Adipose tissue (tissue), 3 donors: ENCODE results near the gene PLGRKT. TPM values are rescaled to one million over a fixed set of nuclear protein-coding genes. Genes with fewer than 3 reads are reported as not detected.
"Not testable (repeated sequence)": the region's sequence is repeated elsewhere in the genome, so short reads cannot be mapped to it uniquely, and the experiment has no call there.

Experiments used
- H3K27ac ChIP-seq: one replicate; pipeline ENCODE4 v1.5.1; 2013; ENCODE audit warnings: low read depth, low read length
- WGBS, 3 donors: extraction: QIAGEN DNeasy Blood & Tissue Kit; methylation state at CpG; one replicate each; pipeline ENCODE4 v1.1.7; 2013; 5-methylcytosine and 5-hydroxymethylcytosine counted together
- polyA plus RNA-seq, 3 donors: library from polyadenylated mRNA; stranded (reverse); fragments of 200-250 nt; gene quantifications; one replicate each; pipeline ENCODE4 v1.2.3, GENCODE V29; 2013
- donor health status: healthy with polysubstance abuse.
- donor health status: Bipolar disorder and iron deficiency.
- donor health status: healthy.

PLGRKT gene
- polyA plus RNA-seq, 3 donors: 8.4 to 20.2 (median 12.4) TPM

GRCh38 chr9:5455181-5455580 is 17.5 kb upstream of the PLGRKT start:
- 62 to 69% (median 65%) methylated on average over 2 of the region's 2 CpGs for WGBS, 3 donors
- H3K27ac ChIP-seq: no peak overlapping the region

DNA sequence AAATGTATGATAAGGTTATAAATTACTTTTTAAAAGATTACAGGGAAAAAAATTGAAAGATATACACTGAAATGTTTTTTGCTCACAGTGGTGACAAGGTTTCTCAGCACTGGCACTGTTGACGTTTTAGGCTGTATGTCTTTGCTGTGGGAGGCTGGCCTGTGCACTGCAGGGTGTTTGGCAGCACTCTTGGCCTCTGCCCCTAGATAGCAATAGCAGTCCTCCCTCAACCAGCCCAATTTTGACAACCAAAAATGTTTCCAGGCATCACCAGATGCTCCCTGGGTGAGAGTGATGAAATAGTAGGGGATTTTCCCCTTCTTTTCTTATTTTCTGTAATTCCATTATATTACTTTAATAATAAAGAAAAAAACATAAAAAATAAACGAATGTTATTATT is 15.9 kb upstream of the PLGRKT start:
- WGBS, 3 donors: 44 to 73% (median 61%) methylated on average over 2 of the region's 2 CpGs
- no peak overlapping the region for H3K27ac ChIP-seq

- no peak overlapping the region for H3K27ac ChIP-seq
- 81 to 89% (median 83%) methylated on average over 2 of the region's 2 CpGs for WGBS, 3 donors
These were observed 15.3 kb upstream of the PLGRKT start for GRCh38 chr9:5453004-5453403.

GRCh38 chr9:5452286-5452609 is 14.5 kb upstream of the PLGRKT start:
- 74 to 85% (median 76%) methylated on average over 1 of the region's 1 CpG for WGBS, 3 donors

DNA sequence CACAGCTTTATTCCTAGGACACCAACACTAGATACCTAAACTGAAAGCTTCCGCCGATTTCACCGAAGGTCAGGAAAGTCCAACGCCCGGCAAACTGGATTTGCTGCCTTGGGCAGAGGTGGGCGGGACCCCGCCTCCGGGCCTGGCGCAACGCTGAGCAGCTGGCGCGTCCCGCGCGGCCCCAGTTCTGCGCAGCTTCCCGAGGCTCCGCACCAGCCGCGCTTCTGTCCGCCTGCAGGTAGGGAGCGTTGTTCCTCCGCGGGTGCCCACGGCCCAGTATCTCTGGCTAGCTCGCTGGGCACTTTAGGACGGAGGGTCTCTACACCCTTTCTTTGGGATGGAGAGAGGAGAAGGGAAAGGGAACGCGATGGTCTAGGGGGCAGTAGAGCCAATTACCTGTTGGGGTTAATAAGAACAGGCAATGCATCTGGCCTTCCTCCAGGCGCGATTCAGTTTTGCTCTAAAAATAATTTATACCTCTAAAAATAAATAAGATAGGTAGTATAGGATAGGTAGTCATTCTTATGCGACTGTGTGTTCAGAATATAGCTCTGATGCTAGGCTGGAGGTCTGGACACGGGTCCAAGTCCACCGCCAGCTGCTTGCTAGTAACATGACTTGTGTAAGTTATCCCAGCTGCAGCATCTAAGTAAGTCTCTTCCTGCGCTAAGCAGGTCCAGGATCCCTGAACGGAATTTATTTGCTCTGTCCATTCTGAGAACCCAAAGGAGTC is 12.8 kb upstream of the PLGRKT start, which contains the start of gene CD274:
TSS of gene CD274 (plus strand) at position 184 of the 733 bp plus-strand sequence. CDS start 5,572 bp downstream, outside the sequence.
- H3K27ac ChIP-seq: no peak within 1 kb of the TSS
- 3 to 5% (median 4%) methylated on average over 36 of the region's 36 CpGs for WGBS, 3 donors

More at GRCh38 chr9:5452286-5452609, 14.5 kb upstream of the PLGRKT start:
- no peak overlapping the region for H3K27ac ChIP-seq

DNA sequence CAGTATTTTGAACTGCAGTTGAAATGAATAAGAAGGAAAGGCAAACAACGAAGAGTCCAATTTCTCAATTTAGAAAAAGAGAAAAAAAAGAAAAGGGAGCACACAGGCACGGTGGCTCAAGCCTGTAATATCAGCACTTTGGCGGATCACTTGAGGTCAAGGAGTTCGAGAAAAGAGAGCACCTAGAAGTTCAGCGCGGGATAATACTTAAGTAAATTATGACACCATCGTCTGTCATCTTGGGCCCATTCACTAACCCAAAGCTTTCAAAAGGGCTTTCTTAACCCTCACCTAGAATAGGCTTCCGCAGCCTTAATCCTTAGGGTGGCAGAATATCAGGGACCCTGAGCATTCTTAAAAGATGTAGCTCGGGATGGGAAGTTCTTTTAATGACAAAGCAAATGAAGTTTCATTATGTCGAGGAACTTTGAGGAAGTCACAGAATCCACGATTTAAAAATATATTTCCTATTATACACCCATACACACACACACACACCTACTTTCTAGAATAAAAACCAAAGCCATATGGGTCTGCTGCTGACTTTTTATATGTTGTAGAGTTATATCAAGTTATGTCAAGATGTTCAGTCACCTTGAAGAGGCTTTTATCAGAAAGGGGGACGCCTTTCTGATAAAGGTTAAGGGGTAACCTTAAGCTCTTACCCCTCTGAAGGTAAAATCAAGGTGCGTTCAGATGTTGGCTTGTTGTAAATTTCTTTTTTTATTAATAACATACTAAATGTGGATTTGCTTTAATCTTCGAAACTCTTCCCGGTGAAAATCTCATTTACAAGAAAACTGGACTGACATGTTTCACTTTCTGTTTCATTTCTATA is 12.0 kb upstream of the PLGRKT start:
- H3K27ac ChIP-seq: no peak overlapping the region
- 40 to 43% (median 43%) methylated on average over 15 of the region's 15 CpGs for WGBS, 3 donors

- 62 to 89% (median 89%) methylated on average over 5 of the region's 5 CpGs for WGBS, 3 donors
- no peak overlapping the region for H3K27ac ChIP-seq
These were observed 11.0 kb upstream of the PLGRKT start for GRCh38 chr9:5448461-5449435.

- 79 to 91% (median 90%) methylated on average over 2 of the region's 2 CpGs for WGBS, 3 donors
- no peak overlapping the region for H3K27ac ChIP-seq
These were observed 10.3 kb upstream of the PLGRKT start for GRCh38 chr9:5448016-5448415.

DNA sequence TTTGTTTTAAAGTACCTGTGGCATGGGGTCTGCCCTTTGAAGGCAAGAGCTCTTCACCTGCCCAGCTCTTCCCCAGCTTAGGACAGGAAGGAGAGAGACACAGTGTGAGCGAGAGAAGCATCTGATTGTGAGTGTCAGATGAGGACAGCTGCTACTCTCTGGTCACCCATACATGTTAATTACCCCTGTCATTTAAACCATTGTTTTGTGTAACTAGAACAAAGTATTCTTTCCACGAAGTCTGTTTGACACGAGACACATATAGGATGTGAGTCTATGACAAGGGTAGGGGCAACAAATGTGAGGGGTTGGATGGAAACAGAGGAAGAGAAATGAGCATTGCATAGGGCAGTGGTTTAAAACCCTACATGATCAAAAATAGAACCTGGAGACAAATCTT is 9.6 kb upstream of the PLGRKT start:
- WGBS, 3 donors: 82 to 91% (median 87%) methylated on average over 3 of the region's 3 CpGs
- no peak overlapping the region for H3K27ac ChIP-seq

GRCh38 chr9:5446451-5447236 is 8.9 kb upstream of the PLGRKT start:
- 76 to 87% (median 83%) methylated on average over 3 of the region's 3 CpGs for WGBS, 3 donors
- no peak overlapping the region for H3K27ac ChIP-seq

- H3K27ac ChIP-seq: no peak overlapping the region
These were observed 8.2 kb upstream of the PLGRKT start for GRCh38 chr9:5445886-5446285.

GRCh38 chr9:5445096-5445495 is 7.4 kb upstream of the PLGRKT start:
- WGBS, 3 donors: 84 to 89% (median 88%) methylated on average over 4 of the region's 4 CpGs
- H3K27ac ChIP-seq: not testable (repeated sequence)

DNA sequence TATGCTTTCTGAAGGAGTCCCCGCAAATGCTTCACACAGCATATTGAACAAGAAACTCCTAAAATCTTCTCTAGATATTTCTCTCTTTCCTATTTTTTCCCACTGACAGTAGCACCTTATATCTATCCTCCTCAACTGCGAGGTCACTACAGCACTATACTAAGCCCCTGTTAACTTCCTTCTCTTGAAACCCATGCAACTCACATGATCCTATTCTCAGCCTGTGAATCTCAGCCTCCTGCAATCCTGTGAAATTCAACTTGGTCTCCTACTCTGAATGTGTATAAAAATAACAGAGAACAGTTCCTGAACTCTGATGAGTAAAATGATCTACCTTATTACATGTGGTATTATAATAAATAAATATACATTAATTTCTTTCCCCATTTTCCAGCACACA is 6.1 kb upstream of the PLGRKT start:
- H3K27ac ChIP-seq: no peak overlapping the region
- 79 to 82% (median 82%) methylated on average over 2 of the region's 2 CpGs for WGBS, 3 donors

DNA sequence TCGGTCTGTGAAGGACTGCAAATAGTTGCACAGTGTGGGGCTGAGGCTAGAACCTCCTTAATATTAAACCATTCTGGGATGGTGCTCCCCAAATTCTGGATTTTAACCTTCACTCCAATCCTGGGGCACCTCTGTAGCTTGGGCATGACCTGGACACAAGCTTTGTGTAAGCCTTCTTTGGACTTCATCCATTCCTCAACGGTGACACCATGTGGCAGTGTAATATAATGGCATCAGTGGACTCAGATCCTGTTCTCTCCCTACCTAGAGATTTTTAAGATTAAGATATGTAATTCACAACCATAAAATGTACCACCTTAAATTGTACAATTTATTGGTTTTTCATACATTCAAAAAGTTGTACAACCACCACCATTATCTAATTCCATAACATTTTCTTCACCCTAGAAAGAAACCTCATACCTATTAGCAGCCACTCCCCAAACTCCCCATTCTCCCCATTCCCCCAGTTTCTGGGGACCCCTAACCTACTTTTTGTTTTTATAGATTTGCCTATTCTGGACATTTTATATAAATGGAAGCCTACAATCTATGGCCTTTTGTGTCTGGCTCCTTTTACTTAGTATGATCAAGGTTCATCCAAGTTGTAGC is 4.8 kb upstream of the PLGRKT start:
- H3K27ac ChIP-seq: no peak overlapping the region
- 46 to 52% (median 51%) methylated on average over 2 of the region's 2 CpGs for WGBS, 3 donors

DNA sequence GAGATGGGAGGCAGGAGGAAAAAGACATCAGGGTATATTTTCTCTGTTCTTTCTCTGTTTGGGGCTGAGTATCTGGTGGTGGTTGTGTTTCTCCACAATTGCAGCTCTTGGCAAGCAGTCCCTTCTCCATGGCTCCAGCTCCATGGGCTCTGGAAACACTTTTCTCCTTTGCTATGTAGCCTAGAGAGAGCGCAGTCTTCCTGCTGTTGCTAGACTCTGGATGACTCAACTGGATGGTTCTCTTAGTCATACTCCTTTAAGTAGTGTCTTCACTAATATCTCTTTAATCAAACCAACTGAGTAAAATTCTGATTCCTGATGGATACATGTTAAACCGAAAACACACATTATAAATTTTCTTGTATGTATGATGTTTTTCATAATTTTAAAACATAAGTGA is 3.3 kb upstream of the PLGRKT start:
- WGBS, 3 donors: 83 to 95% (median 92%) methylated on average over 2 of the region's 2 CpGs
- H3K27ac ChIP-seq: no peak overlapping the region

- no peak overlapping the region for H3K27ac ChIP-seq
- WGBS, 3 donors: 81 to 88% (median 87%) methylated on average over 3 of the region's 3 CpGs
These were observed 2.7 kb upstream of the PLGRKT start for GRCh38 chr9:5440426-5440825.

GRCh38 chr9:5438301-5439162 is 807 bp upstream of the PLGRKT start:
- H3K27ac ChIP-seq: peak overlapping the region; percentile 17
- WGBS, 3 donors: 60 to 75% (median 69%) methylated on average over 21 of the region's 21 CpGs
